ENCODE data around the gene ZWILCH.

DNA sequence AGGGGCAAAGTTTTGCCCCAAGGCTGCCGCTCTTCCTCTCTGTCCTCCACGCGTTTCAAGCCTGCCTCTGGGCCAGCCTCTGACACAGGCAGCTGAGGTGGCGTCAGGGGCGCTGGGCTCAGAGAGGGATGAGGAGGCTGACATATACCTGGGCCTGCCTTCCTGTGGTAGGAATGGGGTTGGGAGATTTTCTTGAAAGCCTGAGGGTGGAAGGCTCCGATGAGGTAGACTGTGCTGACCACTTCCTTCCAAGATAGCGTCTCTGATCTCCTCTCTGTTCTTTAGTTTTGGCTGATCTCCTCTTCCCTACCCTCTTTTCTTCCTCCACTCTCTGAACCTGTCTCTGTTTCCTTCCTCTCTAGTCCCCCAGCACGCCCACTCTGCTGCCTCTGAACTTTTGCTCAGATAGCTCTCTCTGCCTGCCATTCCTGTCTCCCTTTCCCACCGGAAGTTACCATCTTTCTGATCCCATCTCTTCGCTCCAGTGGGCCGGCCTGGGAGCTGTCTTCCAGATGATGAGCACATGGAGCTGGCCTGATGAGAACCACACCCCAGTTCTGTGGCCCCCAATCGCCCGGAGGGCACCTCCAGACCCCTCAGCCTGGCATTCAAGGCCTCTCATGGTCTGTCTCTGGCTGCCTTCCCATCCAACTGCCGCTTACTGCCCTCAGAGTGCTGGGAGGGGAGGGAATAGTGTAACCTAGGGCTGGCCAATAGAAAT lies 93.1 kb downstream of the ZWILCH start:
- TF ChIP-seq, protein P1, sequence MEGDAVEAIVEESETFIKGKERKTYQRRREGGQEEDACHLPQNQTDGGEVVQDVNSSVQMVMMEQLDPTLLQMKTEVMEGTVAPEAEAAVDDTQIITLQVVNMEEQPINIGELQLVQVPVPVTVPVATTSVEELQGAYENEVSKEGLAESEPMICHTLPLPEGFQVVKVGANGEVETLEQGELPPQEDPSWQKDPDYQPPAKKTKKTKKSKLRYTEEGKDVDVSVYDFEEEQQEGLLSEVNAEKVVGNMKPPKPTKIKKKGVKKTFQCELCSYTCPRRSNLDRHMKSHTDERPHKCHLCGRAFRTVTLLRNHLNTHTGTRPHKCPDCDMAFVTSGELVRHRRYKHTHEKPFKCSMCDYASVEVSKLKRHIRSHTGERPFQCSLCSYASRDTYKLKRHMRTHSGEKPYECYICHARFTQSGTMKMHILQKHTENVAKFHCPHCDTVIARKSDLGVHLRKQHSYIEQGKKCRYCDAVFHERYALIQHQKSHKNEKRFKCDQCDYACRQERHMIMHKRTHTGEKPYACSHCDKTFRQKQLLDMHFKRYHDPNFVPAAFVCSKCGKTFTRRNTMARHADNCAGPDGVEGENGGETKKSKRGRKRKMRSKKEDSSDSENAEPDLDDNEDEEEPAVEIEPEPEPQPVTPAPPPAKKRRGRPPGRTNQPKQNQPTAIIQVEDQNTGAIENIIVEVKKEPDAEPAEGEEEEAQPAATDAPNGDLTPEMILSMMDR (conservative IDR thresholded peaks at IDR 0.05; ENCODE audit: low read length): no peak
- no peak for TF ChIP-seq EZH2phosphoT487 (IDR thresholded peaks at IDR 0.05; ENCODE audit: borderline replicate concordance, low read depth, low read length)
